ENCODE measurements around the gene MYD88. TPM values are rescaled to one million over a fixed set of nuclear protein-coding genes. Genes with fewer than 3 reads are reported as not detected.

The MYD88 gene
- polyA plus RNA-seq, 1 donor from 2014 or later, result 0.14 TPM

GRCh38 chr3:38163841-38164642, 25.6 kb downstream of the MYD88 start:
- peak overlapping the region; percentile 85 for H2AFZ ChIP-seq (ENCODE audit: low read depth, low read length)
- no peaks in the 10 kb centered on the region for H3K27me3 ChIP-seq (ENCODE audit: insufficient read depth, low read depth, low read length)
- no peaks in the 10 kb centered on the region for H3K9me3 ChIP-seq (ENCODE audit: low read length)
- peak overlapping the region; percentile 97 for H3K27ac ChIP-seq (ENCODE audit: low read length)
- TF ChIP-seq EP300 (conservative IDR thresholded peaks at IDR 0.05; ENCODE audit: poor library complexity, severe bottlenecking), result no peak
- TF ChIP-seq, protein P1, sequence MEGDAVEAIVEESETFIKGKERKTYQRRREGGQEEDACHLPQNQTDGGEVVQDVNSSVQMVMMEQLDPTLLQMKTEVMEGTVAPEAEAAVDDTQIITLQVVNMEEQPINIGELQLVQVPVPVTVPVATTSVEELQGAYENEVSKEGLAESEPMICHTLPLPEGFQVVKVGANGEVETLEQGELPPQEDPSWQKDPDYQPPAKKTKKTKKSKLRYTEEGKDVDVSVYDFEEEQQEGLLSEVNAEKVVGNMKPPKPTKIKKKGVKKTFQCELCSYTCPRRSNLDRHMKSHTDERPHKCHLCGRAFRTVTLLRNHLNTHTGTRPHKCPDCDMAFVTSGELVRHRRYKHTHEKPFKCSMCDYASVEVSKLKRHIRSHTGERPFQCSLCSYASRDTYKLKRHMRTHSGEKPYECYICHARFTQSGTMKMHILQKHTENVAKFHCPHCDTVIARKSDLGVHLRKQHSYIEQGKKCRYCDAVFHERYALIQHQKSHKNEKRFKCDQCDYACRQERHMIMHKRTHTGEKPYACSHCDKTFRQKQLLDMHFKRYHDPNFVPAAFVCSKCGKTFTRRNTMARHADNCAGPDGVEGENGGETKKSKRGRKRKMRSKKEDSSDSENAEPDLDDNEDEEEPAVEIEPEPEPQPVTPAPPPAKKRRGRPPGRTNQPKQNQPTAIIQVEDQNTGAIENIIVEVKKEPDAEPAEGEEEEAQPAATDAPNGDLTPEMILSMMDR (IDR thresholded peaks at IDR 0.05; ENCODE audit: poor library complexity, severe bottlenecking), result no peak
- TF ChIP-seq EZH2 (IDR thresholded peaks at IDR 0.05; ENCODE audit: borderline replicate concordance, insufficient read depth, low read length, poor library complexity, severe bottlenecking), result no peak
- no peak for TF ChIP-seq SMC3 (conservative IDR thresholded peaks at IDR 0.05; ENCODE audit: poor library complexity)
- TF ChIP-seq TAF1 (IDR thresholded peaks at IDR 0.05; ENCODE audit: low read depth), result no peak
- TF ChIP-seq, protein P2, sequence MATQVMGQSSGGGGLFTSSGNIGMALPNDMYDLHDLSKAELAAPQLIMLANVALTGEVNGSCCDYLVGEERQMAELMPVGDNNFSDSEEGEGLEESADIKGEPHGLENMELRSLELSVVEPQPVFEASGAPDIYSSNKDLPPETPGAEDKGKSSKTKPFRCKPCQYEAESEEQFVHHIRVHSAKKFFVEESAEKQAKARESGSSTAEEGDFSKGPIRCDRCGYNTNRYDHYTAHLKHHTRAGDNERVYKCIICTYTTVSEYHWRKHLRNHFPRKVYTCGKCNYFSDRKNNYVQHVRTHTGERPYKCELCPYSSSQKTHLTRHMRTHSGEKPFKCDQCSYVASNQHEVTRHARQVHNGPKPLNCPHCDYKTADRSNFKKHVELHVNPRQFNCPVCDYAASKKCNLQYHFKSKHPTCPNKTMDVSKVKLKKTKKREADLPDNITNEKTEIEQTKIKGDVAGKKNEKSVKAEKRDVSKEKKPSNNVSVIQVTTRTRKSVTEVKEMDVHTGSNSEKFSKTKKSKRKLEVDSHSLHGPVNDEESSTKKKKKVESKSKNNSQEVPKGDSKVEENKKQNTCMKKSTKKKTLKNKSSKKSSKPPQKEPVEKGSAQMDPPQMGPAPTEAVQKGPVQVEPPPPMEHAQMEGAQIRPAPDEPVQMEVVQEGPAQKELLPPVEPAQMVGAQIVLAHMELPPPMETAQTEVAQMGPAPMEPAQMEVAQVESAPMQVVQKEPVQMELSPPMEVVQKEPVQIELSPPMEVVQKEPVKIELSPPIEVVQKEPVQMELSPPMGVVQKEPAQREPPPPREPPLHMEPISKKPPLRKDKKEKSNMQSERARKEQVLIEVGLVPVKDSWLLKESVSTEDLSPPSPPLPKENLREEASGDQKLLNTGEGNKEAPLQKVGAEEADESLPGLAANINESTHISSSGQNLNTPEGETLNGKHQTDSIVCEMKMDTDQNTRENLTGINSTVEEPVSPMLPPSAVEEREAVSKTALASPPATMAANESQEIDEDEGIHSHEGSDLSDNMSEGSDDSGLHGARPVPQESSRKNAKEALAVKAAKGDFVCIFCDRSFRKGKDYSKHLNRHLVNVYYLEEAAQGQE (IDR thresholded peaks at IDR 0.05; ENCODE audit: borderline replicate concordance), result no peak
- TF ChIP-seq MXI1 (conservative IDR thresholded peaks at IDR 0.05; ENCODE audit: poor library complexity, severe bottlenecking), result no peak
- no peak for TF ChIP-seq POLR2AphosphoS5 (IDR thresholded peaks at IDR 0.05)
- no peak for TF ChIP-seq RAD21 (conservative IDR thresholded peaks at IDR 0.05)
- H3K79me2 ChIP-seq (replicated peaks; ENCODE audit: insufficient read depth, low read length), result peaks cover 25% of the 10 kb centered on the region
- H3K9me2 ChIP-seq (ENCODE audit: insufficient read depth, low read length), result no peaks in the 10 kb centered on the region
- H3F3A ChIP-seq (ENCODE audit: insufficient read depth, low read length, poor library complexity, severe bottlenecking), result no peaks in the 10 kb centered on the region
- H3K9ac ChIP-seq (ENCODE audit: low read length), result peak overlapping the region; percentile 87
- H3K4me2 ChIP-seq (ENCODE audit: low read length), result peak overlapping the region; percentile 43
- no peaks in the 10 kb centered on the region for H3K36me3 ChIP-seq (ENCODE audit: insufficient read depth, low read length)
- H4K20me1 ChIP-seq (ENCODE audit: insufficient read depth), result no peaks in the 10 kb centered on the region
- H3K4me3 ChIP-seq (ENCODE audit: low read length), result peak overlapping the region; percentile 98

- TF ChIP-seq, protein P1 (IDR thresholded peaks at IDR 0.05; ENCODE audit: poor library complexity, severe bottlenecking), result peak; percentile 29
- peak; percentile 31 for TF ChIP-seq SMC3 (conservative IDR thresholded peaks at IDR 0.05; ENCODE audit: poor library complexity)
- TF ChIP-seq TAF1 (IDR thresholded peaks at IDR 0.05; ENCODE audit: low read depth), result no peak
- TF ChIP-seq, protein P2 (IDR thresholded peaks at IDR 0.05; ENCODE audit: borderline replicate concordance), result no peak
- TF ChIP-seq EZH2 (IDR thresholded peaks at IDR 0.05; ENCODE audit: borderline replicate concordance, insufficient read depth, low read length, poor library complexity, severe bottlenecking), result no peak
- no peak for TF ChIP-seq POLR2AphosphoS5 (IDR thresholded peaks at IDR 0.05)
- no peak for TF ChIP-seq EP300 (conservative IDR thresholded peaks at IDR 0.05; ENCODE audit: poor library complexity, severe bottlenecking)
- no peak for TF ChIP-seq MXI1 (conservative IDR thresholded peaks at IDR 0.05; ENCODE audit: poor library complexity, severe bottlenecking)
- no peak for TF ChIP-seq RAD21 (conservative IDR thresholded peaks at IDR 0.05)
- H4K20me1 ChIP-seq (ENCODE audit: insufficient read depth), result no peaks in the 10 kb centered on the region
- peak overlapping the region; percentile 97 for H3K27ac ChIP-seq (ENCODE audit: low read length)
- H3F3A ChIP-seq (ENCODE audit: insufficient read depth, low read length, poor library complexity, severe bottlenecking), result no peaks in the 10 kb centered on the region
- peak overlapping the region; percentile 43 for H3K4me2 ChIP-seq (ENCODE audit: low read length)
- peaks cover 31% of the 10 kb centered on the region for H3K79me2 ChIP-seq (replicated peaks; ENCODE audit: insufficient read depth, low read length)
- H3K9ac ChIP-seq (ENCODE audit: low read length), result peak overlapping the region; percentile 87
- no peaks in the 10 kb centered on the region for H3K27me3 ChIP-seq (ENCODE audit: insufficient read depth, low read depth, low read length)
- no peaks in the 10 kb centered on the region for H3K9me3 ChIP-seq (ENCODE audit: low read length)
- H3K36me3 ChIP-seq (ENCODE audit: insufficient read depth, low read length), result no peaks in the 10 kb centered on the region
- H3K4me3 ChIP-seq (ENCODE audit: low read length), result peak overlapping the region; percentile 98
- no peaks in the 10 kb centered on the region for H3K9me2 ChIP-seq (ENCODE audit: insufficient read depth, low read length)
- H2AFZ ChIP-seq (ENCODE audit: low read depth, low read length), result peak overlapping the region; percentile 85
Observed at GRCh38 chr3:38164643-38164951, 26.1 kb downstream of the MYD88 start.

All from neural cell (in vitro differentiated cells).